Uterus (tissue), 4 donors: ENCODE results near the gene CCAR1. TPM values are rescaled to one million over a fixed set of nuclear protein-coding genes. Genes with fewer than 3 reads are reported as not detected.
"Not testable (repeated sequence)": the region's sequence is repeated elsewhere in the genome, so short reads cannot be mapped to it uniquely, and the experiment has no call there.

Source experiments
- DNase-seq, 2 donors: peaks; one replicate each; pipeline ENCODE4 v3.0.0-alpha.2; 2019 to 2020
- H3K27ac ChIP-seq, 2 donors: fragments of 200-600 bp; sonication (generic); 1 replicate in 1 of 2; 2 replicates in 1 of 2; pipeline ENCODE4 v1.5.1; 2016 to 2018
- H3K27me3 ChIP-seq, 2 donors: fragments of 200-600 bp; sonication (generic); one replicate each; pipeline ENCODE4 v1.5.1; 2018 to 2019; ENCODE audit warnings: control low read depth in 1 of 2
- H3K36me3 ChIP-seq, 2 donors: fragments of 200-600 bp; sonication (generic); one replicate each; pipeline ENCODE4 v1.5.1; 2019; ENCODE audit warnings: control low read depth in 1 of 2
- H3K4me1 ChIP-seq, 2 donors: fragments of 200-600 bp; sonication (generic); one replicate each; pipeline ENCODE4 v1.5.1; 2018 to 2019; ENCODE audit warnings: control low read depth in 1 of 2
- H3K4me3 ChIP-seq, 2 donors: fragments of 200-600 bp; sonication (generic); 1 replicate in 1 of 2; 2 replicates in 1 of 2; pipeline ENCODE4 v1.5.1; 2018 to 2019; ENCODE audit warnings: mild to moderate bottlenecking in 1 of 2
- H3K9me3 ChIP-seq, 2 donors: fragments of 200-600 bp; sonication (generic); one replicate each; pipeline ENCODE4 v1.5.1; 2019; ENCODE audit warnings: control low read depth in 1 of 2
- POLR2A ChIP-seq, 2 donors: fragments of 450-650 bp; IDR thresholded peaks; one replicate each; pipeline ENCODE4 v1.6.1; 2016; ENCODE audit warnings: antibody characterized with exemption in 2 of 2, mild to moderate bottlenecking in 1 of 2, moderate library complexity in 1 of 2
- intact Hi-C: fragments of 100-400 bp; cut with DNase I; formaldehyde crosslinking; loops from one replicate; pipeline ENCODE4 v1.15.1; 2023; ENCODE audit warnings: low total_unique reads
- total RNA-seq, 4 donors: library from RNA; depleted of rRNA in 3 of 4; stranded (reverse); fragments of >200 nt in 3 of 4; gene quantifications; one replicate each; pipeline versions ENCODE4 v1.1.0 to v1.2.4, GENCODE V29; 2014 to 2023
- TF ChIP-seq, protein P1 (sequence below), 4 experiments: fragments of 200-600 bp in 2 of 4; fragments of 450-650 bp in 2 of 4; sonication (generic) in 2 of 4; IDR thresholded peaks; one replicate each; pipeline ENCODE4 v1.5.1; 2016 to 2019; ENCODE audit warnings: antibody characterized with exemption in 4 of 4, mild to moderate bottlenecking in 2 of 4, moderate library complexity in 1 of 4
- donor health status: DM: yes; HTN: yes; CAD: no.

CCAR1 gene
- total RNA-seq, 4 donors from 2014 or later, result 31.0 to 75.6 (median 51.7) TPM

DNA sequence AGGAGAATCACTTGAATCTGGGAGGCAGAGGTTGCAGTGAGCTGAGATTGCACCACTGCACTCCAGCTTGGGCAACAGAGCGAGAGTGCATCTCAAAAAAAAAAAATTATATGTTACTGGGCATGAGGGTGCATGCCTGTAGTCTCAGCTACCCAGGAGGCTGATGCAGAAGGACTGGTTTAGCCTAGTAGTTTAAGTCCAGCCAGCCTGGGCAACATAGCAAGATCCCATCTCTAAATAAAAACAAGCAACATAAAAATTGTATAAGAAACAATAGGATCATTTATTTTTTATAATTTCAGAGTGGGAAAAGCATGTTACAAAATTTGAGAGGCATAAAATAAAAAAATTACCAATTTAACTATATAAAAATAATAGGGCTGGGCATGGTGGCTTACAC is 15.5 kb upstream of the CCAR1 start:
- intact Hi-C loops, result no loop called here
- H3K4me1 ChIP-seq, result no peaks in the 10 kb centered on the region
- no peaks in the 10 kb centered on the region for H3K27me3 ChIP-seq
- no peak overlapping the region for H3K27ac ChIP-seq
- DNase-seq, result no peak
- H3K4me3 ChIP-seq, result no peak overlapping the region
- H3K36me3 ChIP-seq, result no peaks in the 10 kb centered on the region
- TF ChIP-seq, protein P1, sequence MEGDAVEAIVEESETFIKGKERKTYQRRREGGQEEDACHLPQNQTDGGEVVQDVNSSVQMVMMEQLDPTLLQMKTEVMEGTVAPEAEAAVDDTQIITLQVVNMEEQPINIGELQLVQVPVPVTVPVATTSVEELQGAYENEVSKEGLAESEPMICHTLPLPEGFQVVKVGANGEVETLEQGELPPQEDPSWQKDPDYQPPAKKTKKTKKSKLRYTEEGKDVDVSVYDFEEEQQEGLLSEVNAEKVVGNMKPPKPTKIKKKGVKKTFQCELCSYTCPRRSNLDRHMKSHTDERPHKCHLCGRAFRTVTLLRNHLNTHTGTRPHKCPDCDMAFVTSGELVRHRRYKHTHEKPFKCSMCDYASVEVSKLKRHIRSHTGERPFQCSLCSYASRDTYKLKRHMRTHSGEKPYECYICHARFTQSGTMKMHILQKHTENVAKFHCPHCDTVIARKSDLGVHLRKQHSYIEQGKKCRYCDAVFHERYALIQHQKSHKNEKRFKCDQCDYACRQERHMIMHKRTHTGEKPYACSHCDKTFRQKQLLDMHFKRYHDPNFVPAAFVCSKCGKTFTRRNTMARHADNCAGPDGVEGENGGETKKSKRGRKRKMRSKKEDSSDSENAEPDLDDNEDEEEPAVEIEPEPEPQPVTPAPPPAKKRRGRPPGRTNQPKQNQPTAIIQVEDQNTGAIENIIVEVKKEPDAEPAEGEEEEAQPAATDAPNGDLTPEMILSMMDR (IDR thresholded peaks at IDR 0.05), result no peak
- no peak for TF ChIP-seq POLR2A (IDR thresholded peaks at IDR 0.05)
- H3K9me3 ChIP-seq, result no peaks in the 10 kb centered on the region

DNA sequence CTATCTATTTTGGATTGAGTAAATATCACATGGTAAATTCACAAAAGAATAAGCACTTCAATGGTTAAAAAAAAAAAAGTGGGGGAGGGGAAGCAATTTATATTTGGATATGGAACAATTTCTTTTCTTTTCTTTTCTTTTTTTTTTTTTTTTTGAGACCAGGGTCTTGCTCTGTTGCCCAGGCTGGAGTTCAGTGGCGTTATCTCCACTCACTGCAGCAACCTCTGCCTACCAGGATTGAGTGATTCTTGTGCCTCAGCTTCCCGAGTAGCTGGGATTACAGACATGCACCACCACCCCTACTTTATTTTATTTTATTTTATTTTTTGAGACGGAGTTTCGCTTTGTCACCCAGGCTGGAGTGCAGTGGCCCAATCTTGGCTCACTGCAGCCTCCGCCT is 12.1 kb upstream of the CCAR1 start:
- H3K9me3 ChIP-seq, H3K4me1 ChIP-seq, H3K36me3 ChIP-seq, H3K27me3 ChIP-seq, DNase-seq, intact Hi-C loops, H3K27ac ChIP-seq, H3K4me3 ChIP-seq: not testable (repeated sequence)

DNA sequence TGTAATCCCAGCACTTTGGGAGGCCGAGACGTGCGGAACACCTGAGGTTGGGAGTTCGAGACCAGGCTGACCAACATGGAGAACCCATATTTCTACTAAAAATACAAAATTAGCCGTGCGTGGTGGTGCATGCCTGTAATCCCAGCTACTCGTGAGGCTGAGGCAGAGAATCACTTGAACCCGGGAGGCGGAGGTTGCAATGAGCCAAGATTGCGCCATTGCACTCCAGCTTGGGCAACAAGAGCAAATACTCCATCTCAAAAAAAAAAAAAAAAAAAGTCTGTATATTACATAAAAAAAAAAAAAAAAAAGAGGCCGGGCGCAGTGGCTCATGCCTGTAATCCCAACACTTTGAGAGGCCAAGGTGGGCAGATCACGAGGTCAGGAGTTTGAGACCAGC is 8.0 kb upstream of the CCAR1 start:
- H3K4me3 ChIP-seq, H3K27me3 ChIP-seq, H3K36me3 ChIP-seq, H3K27ac ChIP-seq, H3K4me1 ChIP-seq, intact Hi-C loops, DNase-seq, H3K9me3 ChIP-seq: not testable (repeated sequence)

DNA sequence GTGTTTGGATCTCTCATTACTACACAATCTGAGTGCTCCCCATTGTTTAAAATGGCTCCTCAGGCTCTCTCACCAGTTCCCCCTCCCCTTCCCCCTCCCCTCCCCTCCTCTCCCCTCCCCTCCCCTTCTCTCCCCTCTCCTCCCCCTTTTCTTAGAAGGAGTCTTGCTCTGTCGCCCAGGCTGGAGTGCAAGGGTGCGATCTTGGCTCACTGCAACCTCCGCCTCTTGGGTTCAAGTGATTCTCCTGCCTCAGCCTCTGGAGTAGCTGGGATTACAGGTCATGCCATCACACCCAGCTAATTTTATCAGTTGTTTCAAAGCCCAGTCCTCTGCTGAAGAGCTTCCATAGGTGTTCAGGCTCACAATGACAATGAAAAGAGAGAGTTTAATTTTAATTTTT is 3.6 kb upstream of the CCAR1 start:
- no peak for TF ChIP-seq POLR2A (IDR thresholded peaks at IDR 0.05)
- TF ChIP-seq, protein P1 (IDR thresholded peaks at IDR 0.05), result no peak
- no peaks in the 10 kb centered on the region for H3K4me1 ChIP-seq
- no peak for DNase-seq
- no peaks in the 10 kb centered on the region for H3K9me3 ChIP-seq
- no peaks in the 10 kb centered on the region for H3K27me3 ChIP-seq
- intact Hi-C loops, result no loop called here
- no peaks in the 10 kb centered on the region for H3K36me3 ChIP-seq
- no peak overlapping the region for H3K4me3 ChIP-seq
- no peak overlapping the region for H3K27ac ChIP-seq

DNA sequence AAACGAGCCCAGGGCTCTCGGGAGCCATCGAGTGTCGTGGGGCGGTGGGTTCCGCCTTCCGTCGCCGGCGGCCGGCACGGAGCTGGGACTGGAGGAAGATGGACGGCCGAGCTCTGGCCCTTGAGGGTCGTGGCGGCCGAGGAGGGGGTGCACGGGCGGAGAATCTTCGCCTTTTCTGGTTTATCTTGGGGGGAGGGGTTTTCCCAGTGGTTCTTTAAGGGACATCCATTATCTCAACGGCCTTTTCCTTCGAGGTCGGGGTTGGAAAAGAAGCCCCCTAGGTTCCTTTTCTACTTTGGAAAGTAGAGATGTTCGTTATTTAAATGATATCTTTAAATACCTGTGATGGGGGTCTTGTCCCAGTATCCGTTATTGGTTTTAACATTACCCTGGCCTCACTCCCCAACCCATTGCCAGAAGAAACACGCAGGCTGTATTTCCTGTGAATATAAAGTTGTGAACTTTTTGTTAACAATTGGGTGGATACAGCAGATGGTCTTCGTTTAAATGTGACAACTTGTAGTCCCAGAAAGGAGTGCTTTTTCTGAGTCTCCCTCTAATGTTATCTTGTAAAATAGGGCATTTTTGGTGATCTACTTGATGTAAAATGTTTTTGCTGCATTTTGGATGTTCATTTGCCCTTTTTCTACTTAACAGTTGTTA is 765 bp downstream of the CCAR1 start:
- intact Hi-C loops, result no loop called here
- peak overlapping the region; percentile 88 to 94 for H3K27ac ChIP-seq
- no peak for DNase-seq
- no peaks in the 10 kb centered on the region for H3K36me3 ChIP-seq
- H3K9me3 ChIP-seq, result no peaks in the 10 kb centered on the region
- TF ChIP-seq, protein P1 (IDR thresholded peaks at IDR 0.05), result no peak
- TF ChIP-seq POLR2A (IDR thresholded peaks at IDR 0.05), result no peak
- H3K27me3 ChIP-seq, result no peaks in the 10 kb centered on the region
- H3K4me3 ChIP-seq, result peak overlapping the region; percentile 81 to 96
- H3K4me1 ChIP-seq, result no peaks in the 10 kb centered on the region

DNA sequence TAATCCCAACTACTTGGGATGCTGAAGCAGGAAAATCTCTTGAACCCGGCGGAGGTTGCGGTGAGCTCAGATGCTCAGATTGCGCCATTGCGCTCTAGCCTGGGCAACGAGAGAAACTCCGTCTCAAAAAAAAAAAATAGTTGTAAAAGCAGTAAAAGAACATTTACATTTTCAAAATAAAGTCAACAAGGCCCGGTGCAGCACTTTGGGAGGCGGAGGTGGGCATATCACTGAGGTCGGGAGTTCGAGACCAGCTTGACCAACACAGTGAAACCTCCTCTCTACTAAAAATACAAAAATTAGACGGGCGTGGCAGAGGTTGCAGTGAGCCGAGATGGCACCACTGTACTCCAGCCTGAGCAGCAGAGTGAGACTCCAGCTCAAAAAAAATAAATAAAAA is 4.0 kb downstream of the CCAR1 start:
- no peak for DNase-seq
- H3K36me3 ChIP-seq, result no peaks in the 10 kb centered on the region
- no peaks in the 10 kb centered on the region for H3K4me1 ChIP-seq
- H3K9me3 ChIP-seq, result no peaks in the 10 kb centered on the region
- H3K27ac ChIP-seq, result no peak overlapping the region
- TF ChIP-seq, protein P1 (IDR thresholded peaks at IDR 0.05), result no peak
- TF ChIP-seq POLR2A (IDR thresholded peaks at IDR 0.05), result no peak
- H3K4me3 ChIP-seq, result no peak overlapping the region
- intact Hi-C loops, result no loop called here
- no peaks in the 10 kb centered on the region for H3K27me3 ChIP-seq
